NCI-H2107 treated with DMSO at 0.1 percent for 48 hours (cell line): ENCODE data around the gene ADISSP.

Experiments
- DNase-seq: peaks from one replicate; lab custom pipeline; 2025; ENCODE audit not compliant: unreplicated experiment; lab: John Stamatoyannopoulos, UW

Gene ADISSP

DNA sequence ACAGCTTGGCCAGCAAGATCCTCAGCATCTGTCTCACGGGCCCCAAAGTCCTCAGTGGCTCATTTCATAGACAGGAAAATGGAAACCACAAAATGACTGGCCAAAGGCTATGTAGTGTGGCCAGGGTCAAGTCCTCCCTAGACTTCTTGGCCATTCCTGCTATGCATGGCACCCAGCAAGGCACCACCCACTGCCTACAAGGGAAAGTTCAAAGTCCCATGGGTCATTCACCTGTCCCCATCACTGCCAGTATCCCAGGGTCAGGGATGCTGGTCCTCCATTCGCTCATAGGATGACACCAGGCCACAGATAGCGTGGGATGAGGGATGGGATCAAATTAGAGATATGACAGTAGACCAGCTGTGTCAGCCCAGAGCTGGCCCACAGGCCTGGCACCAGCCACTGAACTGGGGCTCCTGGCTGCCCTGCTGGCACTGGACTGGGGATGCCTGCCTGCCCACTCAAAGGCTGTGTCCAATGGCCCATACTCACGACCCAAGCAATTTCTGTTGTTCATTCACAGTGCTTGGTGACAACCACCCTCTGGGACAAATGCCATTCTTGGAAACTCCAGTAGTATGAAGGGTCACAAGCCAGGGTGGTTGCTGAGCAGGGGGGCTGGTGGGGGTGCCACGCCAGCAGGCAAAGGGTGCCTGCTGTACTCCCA lies 11.6 kb downstream of the ADISSP start:
- DNase-seq, result no peak

DNA sequence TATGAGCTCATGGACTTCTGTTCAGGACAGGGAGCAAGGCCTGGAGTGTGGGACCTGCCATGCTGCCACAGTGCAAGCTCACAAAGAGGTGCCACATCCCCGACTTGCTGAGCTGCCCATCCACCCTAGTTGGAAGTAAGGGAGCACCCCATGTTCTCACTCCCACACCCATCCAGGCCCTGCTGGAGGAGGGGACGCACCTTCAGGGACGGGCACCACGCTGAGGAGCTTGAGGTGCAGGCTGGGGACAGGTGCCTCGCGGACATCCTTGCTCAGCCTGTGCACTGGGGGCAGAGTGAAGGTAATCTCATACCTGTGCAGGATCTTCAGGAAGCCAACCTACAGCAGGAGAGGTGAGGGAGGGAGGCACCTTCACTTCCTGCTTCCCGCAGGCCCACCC lies 12.3 kb downstream of the ADISSP start:
- DNase-seq, result no peak

DNA sequence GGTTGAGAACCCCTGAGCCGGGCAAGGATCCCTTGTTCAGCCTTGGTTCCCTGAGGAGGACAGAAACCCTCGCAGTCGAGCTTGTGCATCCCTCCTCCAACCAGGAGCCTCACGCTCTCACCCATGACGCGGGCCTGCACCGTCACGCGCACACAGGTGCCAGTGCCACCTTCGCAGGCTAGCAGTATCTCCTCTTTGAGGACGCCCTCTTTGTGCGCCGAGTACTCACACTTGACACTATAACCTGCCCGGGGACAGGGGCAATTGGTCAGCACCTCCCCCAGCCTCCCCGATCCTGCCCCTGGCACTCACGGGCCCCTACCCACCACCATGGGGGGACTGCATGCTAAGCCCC lies 13.3 kb downstream of the ADISSP start:
- DNase-seq, result no peak

DNA sequence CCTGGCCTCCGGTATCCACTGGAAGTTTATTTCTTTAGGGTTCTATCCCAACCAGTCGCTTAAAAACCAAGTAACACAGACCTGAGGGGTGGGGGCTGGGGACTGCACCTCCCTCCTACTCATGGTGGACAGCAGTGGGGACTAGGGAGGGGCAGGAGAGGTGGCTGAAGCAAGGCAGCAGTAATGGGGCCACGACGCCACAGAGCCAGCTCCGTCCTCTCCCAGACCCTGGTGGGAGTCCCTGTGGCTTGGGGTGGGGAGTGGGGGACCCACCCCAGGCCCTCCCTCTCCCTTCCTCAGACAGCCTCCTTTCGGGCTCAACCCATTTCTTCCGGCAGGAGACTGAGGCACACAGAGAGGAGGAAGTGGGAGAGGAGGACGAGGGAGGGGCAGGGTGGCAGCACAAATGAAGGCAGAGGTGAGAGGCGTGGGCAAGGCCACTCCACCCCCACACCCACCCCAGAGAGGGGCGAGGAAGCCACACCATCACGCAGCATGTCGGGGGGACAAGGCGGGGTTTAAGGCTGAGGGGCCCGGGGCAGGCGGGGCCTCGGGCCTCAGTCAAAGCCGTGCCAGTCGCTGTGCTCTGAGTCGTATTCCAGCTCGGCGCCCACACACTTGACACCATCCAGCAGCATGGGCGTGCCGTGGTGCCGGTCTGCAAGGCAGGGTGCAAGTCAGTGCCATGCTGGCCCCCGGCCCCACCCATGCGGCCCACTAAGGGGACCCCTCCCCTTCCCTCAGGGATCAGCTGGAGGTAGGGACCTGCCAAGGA lies 13.9 kb downstream of the ADISSP start:
- DNase-seq, result no peak

DNA sequence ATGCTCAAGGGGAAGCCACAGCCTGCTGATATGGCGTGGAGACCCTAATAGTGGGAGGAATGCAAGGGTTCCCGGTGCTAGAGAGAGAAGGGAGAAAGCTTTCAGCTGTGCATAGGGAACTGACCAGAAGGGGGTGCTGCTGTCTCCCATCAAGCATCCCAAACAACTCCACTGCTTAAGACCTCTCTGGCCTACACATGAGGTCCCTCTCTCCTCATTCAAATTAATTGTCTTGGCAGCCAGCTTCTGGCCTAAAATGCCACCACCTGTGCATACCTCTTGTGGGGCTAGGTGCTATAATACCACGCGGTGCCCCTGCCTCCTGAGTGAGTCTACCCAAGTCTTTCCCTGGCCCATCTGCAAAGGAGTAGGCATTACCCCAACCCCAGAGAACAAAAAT lies 14.5 kb downstream of the ADISSP start:
- DNase-seq, result peak; percentile 8

DNA sequence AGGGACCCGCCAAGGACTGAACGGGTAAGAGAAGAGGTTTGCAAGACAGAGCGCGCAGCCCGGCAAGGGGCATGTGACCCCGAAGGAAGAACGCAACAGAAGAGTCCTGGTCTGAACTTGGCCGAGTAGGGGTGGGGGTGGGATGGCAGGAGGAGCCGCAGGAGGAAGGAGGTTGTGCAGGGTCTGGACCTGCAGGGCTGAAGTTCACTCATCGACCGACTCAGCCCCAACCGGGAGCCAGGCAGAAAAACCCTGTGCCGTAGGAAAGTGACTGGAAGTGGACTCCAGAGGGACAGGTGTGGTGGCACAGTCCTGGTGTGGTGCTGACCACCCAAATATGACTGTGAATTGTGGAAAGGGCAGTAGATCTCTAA lies 15.2 kb downstream of the ADISSP start:
- DNase-seq, result no peak

DNA sequence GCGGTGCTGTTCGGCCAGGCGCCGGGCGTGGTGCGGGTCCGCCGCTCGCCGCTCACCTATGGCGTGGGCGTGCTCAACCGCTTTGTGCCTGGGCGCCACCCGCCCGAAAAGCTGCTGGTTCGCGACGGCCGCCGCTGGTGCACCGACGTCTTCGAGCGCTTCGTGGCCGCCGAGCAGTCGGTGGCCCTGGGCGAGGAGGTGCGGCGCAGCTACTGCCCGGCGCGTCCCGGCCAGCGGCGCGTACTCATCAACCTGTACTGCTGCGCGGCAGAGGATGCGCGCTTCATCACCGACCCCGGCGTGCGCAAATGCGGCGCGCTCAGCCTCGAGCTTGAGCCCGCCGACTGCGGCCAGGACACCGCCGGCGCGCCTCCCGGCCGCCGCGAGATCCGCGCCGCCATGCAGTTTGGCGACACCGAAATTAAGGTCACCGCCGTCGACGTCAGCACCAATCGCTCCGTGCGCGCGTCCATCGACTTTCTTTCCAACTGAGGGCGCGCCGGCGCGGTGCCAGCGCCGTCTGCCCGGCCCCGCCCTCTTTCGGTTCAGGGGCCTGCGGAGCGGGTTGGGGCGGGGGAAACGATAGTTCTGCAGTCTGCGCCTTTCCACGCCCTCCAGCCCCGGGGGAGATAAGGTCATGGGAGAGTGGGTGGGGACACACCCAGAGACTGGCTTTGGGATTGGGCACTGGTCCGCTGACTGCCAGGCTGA lies 15.7 kb downstream of the ADISSP start:
- no peak for DNase-seq

DNA sequence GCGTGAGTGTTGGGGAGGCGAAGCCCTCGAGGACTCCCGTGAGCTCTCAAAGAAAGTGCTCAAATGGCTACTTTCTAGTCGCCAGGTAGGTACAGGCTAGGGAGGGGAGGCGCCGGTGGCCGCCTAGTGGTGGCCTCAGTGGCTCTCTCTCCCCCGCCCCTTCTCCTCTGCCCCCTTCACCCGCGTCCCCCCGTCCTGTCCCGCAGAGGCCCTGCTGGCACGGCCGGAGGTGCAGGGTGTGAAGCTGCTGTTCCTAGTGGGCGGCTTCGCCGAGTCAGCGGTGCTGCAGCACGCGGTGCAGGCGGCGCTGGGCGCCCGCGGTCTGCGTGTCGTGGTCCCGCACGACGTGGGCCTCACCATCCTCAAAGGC lies 16.3 kb downstream of the ADISSP start:
- DNase-seq, result no peak

DNA sequence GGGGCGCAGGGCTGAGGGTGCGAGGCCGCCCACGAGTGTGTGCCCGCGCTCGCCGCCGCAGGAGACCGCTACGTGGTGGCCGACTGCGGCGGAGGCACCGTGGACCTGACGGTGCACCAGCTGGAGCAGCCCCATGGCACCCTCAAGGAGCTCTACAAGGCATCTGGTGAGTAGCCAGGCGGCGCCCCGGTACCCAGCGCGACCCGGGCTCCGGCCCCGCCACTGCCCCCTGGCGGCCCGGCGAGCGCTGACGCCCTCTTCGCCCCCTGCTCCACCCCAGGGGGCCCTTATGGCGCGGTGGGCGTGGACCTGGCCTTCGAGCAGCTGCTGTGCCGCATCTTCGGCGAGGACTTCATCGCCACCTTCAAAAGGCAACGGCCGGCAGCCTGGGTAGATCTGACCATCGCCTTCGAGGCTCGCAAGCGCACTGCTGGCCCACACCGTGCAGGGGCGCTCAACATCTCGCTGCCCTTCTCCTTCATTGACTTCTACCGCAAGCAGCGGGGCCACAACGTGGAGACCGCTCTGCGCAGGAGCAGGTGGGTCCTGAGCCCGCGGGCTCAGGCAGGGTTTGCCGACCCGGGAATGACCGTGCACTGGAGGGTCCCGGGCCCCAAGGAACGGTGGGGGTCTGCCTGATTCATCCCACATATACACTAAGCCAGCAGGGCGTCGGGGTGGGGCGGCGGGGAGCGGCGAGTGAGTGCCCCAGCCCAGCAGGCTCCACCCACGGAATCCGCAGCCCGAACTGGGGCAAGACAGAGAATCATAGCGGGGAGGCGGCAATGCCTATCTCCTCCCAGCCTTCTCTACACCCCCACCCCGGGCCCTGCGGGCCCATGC lies 17.6 kb downstream of the ADISSP start:
- DNase-seq, result no peak

DNA sequence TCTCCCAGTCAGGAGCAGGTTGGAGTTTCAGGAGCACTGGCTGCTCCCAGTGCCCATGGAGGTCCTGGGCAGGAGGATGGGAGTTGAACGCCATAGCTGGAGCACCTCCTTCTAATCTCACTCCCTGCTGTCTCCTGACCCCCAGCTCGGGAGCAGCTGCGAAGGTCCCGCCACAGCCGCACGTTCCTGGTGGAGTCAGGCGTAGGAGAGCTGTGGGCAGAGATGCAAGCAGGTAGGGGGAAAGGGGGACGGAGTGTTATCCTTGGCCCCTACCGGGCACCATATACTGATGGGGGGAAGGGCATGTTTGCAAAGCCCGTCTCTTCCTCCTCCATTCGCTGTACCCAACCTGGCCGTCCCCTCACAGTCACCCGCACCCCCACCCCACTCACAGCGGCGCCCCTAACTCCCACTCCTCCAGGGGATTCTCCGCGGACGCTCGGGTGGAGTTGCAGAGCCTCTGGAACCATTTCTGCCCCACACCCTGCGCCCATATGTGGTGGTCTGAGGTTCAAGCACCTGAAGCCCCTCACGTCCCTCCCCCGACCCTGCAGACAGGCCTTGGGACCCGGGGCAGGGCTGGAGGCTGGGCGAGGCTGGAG lies 18.4 kb downstream of the ADISSP start:
- no peak for DNase-seq

DNA sequence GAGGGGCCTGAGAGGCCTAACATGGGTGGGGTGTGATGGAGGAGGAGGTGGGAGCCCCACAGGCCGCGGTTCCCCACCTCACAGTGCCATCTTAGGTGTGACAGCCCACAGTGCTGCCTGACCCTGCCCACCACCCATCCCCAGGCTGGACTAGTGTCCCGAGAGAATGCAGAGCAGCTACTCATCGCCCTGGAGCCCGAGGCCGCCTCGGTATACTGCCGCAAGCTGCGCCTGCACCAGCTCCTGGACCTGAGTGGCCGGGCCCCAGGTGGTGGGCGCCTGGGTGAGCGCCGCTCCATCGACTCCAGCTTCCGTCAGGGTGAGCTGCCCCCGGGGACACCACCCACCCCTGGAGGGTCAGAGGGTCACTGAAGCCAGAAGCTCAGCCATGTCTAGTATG lies 19.5 kb downstream of the ADISSP start:
- DNase-seq, result no peak

DNA sequence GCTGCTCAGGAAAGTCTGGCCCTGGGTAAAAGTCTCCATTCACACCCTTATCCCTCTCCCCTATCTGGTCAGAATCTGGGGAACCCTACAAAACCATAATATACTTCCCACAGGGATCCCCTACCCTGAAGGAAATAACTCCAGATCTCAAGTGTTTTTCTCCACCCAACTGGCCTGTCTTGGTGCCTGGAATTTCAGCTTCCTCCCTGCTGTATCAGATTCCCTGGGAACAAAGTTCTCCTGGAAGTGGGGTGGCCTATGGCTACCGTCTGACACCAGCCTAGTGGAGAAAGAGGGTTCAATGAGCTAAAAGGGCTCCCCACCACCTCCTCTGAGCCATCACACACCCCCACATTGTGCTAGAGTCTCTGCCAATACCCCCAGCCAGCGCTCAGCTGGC lies 20.1 kb downstream of the ADISSP start:
- no peak for DNase-seq

DNA sequence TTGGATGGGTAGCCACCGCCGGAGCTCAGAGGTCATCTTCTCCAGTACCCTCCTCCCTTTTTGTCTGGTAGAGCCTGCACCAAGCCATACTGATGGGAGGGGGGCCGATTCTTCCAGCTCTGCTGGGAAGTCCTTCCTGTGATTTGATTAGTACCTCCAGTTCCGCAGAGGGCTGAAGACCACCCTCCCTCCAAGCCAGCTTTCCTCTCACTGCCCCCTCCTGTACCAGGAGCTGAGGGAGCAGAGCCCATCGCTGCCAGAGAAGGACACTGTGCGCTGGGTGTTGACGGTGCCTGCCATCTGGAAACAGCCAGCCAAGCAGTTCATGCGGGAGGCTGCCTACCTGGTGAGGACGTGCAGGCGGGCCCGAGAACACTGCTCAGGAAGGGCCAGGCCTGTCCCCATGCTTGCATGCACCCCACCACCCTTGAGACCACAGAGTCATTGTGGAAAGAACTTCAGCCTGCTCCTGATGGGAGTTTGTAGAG lies 21.8 kb downstream of the ADISSP start:
- DNase-seq, result no peak

DNA sequence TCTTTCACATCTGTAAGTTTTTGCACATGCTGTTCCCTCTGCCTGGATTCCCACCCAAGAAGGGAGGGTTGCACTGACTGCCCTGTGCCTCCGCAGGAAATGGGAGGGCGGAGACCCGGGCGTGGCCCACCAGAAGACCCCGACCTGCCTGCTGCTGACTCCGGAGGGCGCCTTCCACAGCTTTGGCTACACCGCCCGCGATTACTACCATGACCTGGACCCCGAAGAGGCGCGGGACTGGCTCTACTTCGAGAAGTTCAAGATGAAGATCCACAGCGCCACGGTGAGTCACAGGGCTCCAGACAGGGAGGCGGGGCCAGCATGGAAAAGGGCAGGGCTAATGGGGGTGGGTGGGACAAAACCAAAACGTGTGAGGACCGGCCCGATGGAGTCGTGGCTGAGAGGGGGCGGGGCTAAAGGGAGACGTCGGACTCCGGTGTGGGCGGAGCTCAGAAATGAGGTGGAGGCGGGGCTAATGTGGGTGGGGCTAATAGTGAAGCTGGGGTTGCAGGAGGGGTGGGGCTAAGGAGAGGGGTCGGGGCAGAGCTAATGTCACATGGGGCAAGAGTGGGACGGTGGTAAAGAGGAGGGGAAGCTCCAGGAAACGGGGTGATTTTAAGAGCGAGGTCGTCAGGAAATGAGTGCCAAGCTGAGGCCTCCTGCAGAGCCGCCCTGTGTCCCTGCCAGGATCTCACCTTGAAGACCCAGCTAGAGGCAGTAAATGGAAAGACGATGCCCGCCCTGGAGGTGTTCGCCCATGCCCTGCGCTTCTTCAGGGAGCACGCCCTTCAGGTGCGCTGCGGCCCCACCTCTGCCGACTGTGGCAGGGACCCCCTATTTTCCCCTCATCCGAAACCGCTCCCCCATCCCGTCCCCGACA lies 22.5 kb downstream of the ADISSP start:
- no peak for DNase-seq

DNA sequence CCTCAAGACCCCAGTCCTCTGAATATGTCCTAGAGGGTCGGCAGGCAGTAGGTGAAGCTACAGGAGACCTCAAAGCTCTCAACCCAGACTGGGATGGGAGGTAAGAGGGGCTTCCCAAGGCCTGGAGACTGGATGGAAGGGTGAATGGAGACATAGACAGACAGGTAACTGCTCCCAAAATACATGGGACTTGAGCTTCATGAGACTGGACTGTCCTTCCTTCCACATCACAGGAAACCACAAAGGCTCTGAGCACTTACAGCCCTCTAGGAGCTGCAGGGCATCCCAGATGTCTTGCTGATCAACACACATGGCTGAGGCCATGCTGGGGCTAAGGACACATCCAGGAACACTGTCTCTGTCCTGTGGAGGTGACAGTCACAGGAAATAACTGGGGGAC lies 23.5 kb downstream of the ADISSP start:
- DNase-seq, result no peak

DNA sequence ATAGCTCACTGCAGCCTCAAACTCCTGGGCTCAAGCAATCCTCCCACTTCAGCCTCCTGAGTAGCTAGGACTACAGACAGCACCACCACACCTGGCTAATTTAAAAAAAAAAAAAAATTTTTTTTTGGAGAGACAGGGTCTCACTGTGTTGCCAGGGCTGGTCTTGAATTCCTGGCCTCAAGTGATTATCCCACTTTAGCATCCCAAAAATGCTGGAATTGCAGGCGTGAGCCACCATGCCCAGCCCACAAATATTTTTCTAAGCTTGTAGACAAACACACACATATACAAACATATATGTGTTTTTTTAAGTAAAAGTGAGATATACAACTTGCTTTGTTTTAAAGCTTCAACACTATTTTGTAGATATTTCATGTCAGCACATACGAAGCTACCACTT lies 24.3 kb downstream of the ADISSP start:
- DNase-seq, result no peak

DNA sequence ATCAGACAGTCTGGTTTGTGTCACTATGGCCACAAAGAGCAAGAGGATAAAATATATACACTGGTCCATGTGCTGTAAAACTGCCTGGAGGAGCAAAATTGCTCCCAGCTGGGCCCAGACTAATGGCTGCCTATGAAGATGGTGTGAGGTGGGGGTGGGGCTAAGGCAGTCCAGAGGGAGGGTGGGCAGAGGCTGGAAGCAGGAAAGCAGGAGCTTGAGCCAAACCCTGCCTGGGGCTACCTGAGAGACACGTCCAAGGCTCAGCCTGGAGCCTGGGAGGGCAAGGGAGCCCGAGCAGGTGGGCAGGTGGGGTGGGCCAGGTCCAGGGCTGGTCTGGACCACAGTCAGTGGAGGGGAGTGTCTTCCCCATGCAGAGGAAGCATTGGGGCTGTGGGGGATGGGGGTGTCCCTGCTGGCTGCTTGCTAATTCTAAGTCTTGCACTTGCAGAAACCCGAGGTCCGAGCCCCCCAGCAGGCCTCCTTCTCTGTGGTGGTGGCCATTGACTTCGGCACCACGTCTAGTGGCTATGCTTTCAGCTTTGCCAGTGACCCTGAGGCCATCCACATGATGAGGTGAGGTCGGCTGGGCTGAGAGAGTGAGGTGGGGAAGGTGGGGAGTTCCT lies 25.6 kb downstream of the ADISSP start:
- no peak for DNase-seq

DNA sequence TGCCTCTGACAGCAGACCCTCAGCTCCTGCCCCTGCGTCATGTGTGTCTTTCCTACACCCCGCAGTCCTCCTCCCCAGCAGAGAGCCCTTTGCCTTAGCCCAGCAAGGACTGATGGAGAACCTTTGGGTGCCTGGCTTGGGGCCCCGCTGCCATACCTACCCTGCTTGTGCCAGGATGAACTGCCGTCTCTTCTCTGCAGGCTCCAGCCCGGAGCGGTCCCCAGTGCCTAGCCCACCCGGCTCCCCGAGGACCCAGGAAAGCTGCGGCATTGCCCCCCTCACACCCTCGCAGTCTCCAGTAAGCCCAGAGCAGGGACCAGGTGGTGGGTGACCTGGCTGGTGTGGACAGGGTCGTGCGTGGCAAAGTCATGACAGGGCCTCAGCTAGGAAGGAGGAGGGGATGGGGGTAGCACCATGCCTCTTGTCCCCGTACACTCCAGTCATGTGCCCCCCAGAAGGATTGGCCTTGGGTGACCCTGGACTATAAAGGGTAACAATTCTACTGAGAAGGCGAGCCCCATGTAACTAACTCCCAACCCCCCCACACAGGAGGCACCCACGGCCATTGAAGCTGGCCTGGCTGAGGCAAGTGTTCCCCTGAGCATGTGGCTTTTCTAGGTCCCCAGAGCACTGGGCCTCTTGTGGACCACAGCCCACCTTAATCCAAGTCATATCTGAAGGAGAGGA lies 26.8 kb downstream of the ADISSP start:
- no peak for DNase-seq

DNA sequence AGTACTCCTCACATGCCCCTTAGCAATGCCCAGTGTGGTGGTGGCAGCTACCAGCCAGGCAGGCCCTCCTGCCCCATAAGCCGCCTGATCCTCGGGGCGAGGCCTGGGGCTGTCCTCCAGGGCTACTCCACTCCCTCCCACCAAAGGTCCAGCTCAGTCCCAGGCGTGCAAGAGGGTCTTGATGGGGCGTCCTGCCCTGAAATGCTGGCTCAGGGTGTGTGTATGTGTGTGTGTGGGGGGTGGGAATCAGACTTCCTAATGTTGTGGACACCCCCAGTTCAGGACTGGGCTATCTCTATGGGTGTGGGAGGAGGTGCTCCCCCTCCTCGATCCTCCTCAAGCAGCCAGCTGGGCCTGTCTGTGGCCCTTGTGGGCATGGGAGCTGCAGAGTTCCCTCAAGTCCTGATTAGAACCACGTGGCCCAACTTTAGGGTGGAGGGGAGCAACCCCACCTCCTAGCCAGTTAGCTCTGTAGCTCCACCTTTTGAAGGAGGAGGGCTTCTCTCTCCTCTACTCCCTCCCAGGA lies 27.6 kb downstream of the ADISSP start:
- DNase-seq, result no peak
